Neutrophil (primary cell): ENCODE data around the gene FOXN3.

Experiments
- H3K27ac ChIP-seq: fragments of 200-600 bp; sonication (generic); 2 replicates; pipeline ENCODE4 v1.5.1; 2016; ENCODE audit warnings: mild to moderate bottlenecking, moderate library complexity
- H3K27me3 ChIP-seq: fragments of 200-600 bp; sonication (generic); 2 replicates; pipeline ENCODE4 v1.6.0; 2016; ENCODE audit warnings: mild to moderate bottlenecking
- H3K36me3 ChIP-seq: fragments of 200-600 bp; sonication (generic); 2 replicates; pipeline ENCODE4 v1.5.1; 2017
- H3K4me1 ChIP-seq, 2 experiments: fragments of 200-600 bp in 1 of 2; sonication (generic) in 1 of 2; 1 replicate in 1 of 2; 2 replicates in 1 of 2; pipeline versions ENCODE4 v1.5.1 to v1.6.1; 2013 to 2016; ENCODE audit warnings: low read depth in 1 of 2, low read length in 1 of 2, mild to moderate bottlenecking in 1 of 2, moderate library complexity in 1 of 2; ENCODE audit not compliant: control insufficient read depth in 1 of 2, insufficient read depth in 1 of 2
- H3K4me3 ChIP-seq, 2 experiments: fragments of 200-600 bp in 1 of 2; sonication (generic) in 1 of 2; 1 replicate in 1 of 2; 2 replicates in 1 of 2; pipeline ENCODE4 v1.5.1; 2013 to 2016; ENCODE audit warnings: low read depth in 1 of 2, low read length in 1 of 2, mild to moderate bottlenecking in 1 of 2, moderate library complexity in 1 of 2
- H3K9me3 ChIP-seq: fragments of 200-600 bp; sonication (generic); 2 replicates; pipeline ENCODE4 v1.5.1; 2016
- CTCF ChIP-seq: fragments of 200-600 bp; sonication (generic); IDR thresholded peaks from 2 replicates; pipeline ENCODE4 v1.5.1; 2016; ENCODE audit warnings: antibody characterized with exemption

Gene FOXN3

GRCh38 chr14:89374908-89375307 is 42.1 kb downstream of the FOXN3 start:
- no peak for TF ChIP-seq CTCF
- H3K27me3 ChIP-seq = no peaks in the 10 kb centered on the region
- H3K4me1 ChIP-seq = peaks cover 45 to 47% of the 10 kb centered on the region in 2 experiments

GRCh38 chr14:89373185-89373584 is 43.8 kb downstream of the FOXN3 start:
- Histone ChIP-seq H3K27me3 (no peaks in the 10 kb centered on the region), H3K4me1 (peaks cover 32 to 33% of the 10 kb centered on the region in 2 experiments), H3K27ac (peak overlapping the region; percentile 51), H3K9me3 (no peaks in the 10 kb centered on the region), H3K36me3 (no peaks in the 10 kb centered on the region), H3K4me3 (no peak overlapping the region)
- TF ChIP-seq CTCF = no peak

More at GRCh38 chr14:89374908-89375307, 42.1 kb downstream of the FOXN3 start:
- Histone ChIP-seq H3K9me3 (no peaks in the 10 kb centered on the region), H3K36me3 (no peaks in the 10 kb centered on the region), H3K27ac (no peak overlapping the region), H3K4me3 (no peak overlapping the region)

- Histone ChIP-seq H3K9me3 (no peaks in the 10 kb centered on the region), H3K27me3 (no peaks in the 10 kb centered on the region), H3K27ac (peak overlapping the region; percentile 51), H3K36me3 (no peaks in the 10 kb centered on the region), H3K4me1 (peaks cover 25 to 27% of the 10 kb centered on the region in 2 experiments), H3K4me3 (no peak overlapping the region)
- no peak for TF ChIP-seq CTCF
Observed at GRCh38 chr14:89372512-89372883, 44.5 kb downstream of the FOXN3 start.

- TF ChIP-seq CTCF = no peak
- Histone ChIP-seq H3K4me3 (no peak overlapping the region), H3K4me1 (peaks cover 21 to 22% of the 10 kb centered on the region in 2 experiments), H3K27ac (peak overlapping the region; percentile 1), H3K36me3 (no peaks in the 10 kb centered on the region), H3K9me3 (no peaks in the 10 kb centered on the region), H3K27me3 (no peaks in the 10 kb centered on the region)
Observed at GRCh38 chr14:89371585-89372511, 45.2 kb downstream of the FOXN3 start.

GRCh38 chr14:89370781-89371180 is 46.3 kb downstream of the FOXN3 start:
- H3K9me3 ChIP-seq = no peaks in the 10 kb centered on the region
- H3K27me3 ChIP-seq = no peaks in the 10 kb centered on the region
- H3K4me1 ChIP-seq = peaks cover 29 to 31% of the 10 kb centered on the region in 2 experiments
- no peaks in the 10 kb centered on the region for H3K36me3 ChIP-seq
- no peak overlapping the region for H3K27ac ChIP-seq
- TF ChIP-seq CTCF = no peak
- H3K4me3 ChIP-seq = no peak overlapping the region
